SKM-1 treated with dmso at 0.1 percent for 144 hours (cell line): ENCODE measurements around the gene COPRS.
"Not testable (repeated sequence)": the region's sequence is repeated elsewhere in the genome, so short reads cannot be mapped to it uniquely, and the experiment has no call there.

ENCODE experiments used
- DNase-seq: peaks from one replicate; lab custom pipeline; 2025; ENCODE audit not compliant: unreplicated experiment; lab: John Stamatoyannopoulos, UW

COPRS gene

DNA sequence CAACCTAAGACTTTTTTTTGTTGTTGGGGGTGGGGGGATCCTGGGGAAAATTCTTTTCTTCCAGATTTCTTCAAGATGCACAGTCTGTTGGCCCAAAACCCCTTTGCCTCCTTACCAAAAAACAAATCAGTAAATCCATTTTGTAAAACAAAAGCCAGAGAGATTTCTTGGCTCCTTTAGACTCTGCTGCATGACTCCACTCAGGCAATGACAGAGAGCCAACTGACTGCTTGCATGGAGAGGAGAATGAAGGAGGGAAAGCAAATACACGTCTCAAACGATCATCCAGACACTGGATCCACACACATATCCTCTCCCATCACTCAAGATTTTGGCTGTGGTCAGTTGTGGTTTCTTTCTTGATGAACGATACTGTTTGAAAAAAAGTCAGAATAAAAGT lies 13.8 kb downstream of the COPRS start:
- no peak for DNase-seq

DNA sequence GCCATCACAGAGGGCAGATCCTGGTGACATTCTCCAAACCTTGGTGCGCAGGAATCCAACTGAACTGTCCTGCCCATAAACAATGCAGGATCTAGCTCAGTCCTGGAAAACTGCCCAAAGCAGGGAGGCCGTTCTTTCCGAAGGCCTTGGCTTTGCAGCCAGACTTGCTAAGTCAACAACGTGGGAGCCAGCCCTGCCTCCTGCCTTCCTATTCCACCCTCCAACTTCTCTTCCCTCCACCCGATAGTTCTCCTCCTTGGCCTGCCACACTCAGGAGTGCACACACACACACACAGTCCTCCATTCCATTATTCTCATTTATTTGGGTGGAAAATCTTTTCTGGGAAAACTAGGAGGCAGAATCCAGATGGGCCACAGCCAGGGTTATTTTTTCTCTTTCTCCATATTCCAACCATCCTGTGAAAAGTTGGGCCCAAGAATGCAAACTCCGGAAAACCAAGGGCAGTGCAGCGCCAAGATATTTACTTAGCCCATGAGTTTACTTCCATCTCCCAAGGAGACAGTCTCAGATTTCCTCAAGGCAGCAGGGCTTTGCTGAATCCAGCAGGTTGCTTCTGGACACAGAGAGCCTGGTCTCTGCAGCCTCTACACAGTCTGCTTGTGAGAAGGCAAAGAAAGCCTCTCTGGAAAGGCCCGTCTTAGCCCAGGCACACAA lies 15.8 kb downstream of the COPRS start:
- DNase-seq: no peak

DNA sequence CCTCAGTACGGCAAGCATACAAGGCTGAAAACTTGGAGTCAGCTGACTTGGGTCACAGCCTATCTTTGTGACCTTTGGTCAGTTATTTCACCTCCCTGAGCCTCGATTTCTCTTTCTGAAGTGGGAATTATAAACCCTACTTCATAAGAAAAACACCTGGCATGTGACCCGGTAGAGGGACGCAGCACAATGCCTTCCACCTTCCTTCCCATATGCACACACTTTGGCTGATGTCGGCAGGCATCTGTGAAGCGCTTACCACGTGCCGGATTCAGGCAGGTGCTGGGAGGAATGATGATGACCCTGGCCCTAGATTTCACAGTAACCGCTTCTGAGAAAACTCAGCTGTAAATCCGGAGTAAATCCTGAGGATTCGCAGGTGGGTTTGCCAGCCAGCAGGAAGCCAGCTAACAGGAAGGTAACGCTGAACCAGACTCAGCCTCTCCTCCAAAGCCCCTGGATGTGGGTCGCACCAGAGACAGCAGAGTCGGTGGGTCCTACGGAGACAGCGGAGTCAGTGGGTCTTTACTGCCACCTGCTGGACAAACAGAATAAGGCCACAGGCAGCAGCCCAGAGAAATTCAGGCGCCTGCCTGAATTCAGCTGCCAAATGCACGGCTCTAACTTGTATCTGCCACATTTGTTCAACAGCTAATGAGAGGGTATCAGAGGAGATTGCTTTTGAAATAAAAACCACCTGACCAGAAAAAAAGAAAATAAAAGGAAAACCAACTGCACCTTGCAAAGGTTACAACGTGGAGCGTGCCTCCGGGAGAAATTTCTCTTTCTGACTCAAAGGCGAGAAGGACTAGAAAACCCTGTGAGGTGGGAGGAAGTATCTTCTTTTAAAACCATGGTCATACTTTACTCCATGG lies 16.6 kb downstream of the COPRS start:
- DNase-seq: peak; percentile 54

DNA sequence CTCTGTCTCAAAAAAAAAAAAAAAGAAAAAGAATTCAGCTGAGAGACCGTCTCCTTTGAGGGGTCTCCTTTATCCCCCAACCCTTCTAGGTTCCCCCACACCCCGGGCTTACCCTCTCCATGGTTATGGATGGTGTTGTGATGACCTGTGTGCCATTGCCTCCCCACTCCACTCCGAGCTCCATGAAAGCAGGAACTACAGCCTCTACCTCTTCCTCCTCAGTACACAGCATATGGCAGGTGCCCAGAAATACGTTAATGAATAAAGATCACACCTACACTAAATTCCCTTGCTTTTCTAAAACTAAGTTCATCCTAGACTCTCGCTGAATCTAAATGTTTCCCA lies 17.2 kb downstream of the COPRS start:
- DNase-seq: no peak

DNA sequence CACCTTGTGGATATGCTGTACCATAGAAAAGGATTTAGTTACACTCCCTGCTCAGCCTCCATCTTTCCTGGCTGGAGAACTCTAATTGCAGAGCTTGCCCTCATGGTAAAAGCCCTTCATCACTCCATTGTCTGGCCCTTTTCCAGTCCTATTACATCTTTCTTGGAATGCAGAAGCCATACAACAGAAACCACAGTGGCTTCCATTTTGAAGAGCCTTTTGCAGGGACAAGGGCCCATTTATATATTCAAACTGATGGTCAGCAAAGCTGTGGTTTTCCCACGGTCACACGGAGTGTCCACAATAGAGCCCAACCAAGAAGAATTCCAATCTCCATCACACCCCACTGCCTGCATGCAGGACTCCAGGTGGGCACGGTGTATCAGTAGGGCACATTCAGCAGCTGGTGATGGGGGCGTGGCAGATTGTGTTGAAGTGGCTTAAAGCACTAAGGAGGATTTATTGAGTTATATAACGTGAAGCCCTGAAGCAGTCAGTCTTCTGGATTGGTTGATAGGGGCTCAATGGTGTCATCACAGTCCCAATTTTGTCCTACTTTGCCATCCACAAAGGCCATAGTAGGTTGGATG lies 20.3 kb downstream of the COPRS start:
- DNase-seq: no peak

DNA sequence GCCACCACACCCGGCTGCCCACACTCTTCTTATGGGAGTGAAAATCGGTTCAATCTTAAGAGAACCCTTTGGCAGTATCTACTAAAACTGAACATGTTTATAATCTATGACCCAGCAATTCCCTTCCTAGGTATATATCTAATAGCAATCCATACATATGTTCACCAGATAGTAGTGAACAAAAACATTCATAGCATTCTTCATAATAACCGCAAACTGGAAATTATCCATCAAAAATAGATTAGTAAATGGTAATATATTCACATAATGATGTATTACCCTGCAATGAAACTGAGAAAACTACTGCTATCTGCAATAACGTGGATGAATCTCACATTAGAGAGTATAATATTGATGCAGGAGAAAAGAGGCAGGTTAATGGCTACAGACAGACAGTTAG lies 23.1 kb downstream of the COPRS start:
- DNase-seq: no peak

DNA sequence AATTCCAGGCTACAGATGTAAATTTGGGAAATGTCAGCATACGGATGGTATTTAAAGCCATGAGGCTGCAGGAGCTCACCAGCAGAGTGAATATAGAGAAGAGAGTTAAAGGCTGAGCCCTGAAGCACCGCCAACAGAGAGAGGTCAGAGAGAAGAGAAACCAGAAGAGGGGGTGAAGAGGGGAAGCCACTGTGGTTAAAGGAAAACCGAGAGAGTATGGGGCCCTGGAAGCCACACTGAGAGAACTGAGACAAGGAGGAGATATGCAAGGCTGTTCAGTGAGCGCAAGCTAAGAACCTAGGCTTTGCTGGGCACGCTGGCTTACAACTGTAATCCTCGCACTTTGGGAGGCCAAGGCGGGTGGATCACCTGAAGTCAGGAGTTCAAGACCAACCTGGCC lies 24.6 kb downstream of the COPRS start:
- peak; percentile 70 for DNase-seq

DNA sequence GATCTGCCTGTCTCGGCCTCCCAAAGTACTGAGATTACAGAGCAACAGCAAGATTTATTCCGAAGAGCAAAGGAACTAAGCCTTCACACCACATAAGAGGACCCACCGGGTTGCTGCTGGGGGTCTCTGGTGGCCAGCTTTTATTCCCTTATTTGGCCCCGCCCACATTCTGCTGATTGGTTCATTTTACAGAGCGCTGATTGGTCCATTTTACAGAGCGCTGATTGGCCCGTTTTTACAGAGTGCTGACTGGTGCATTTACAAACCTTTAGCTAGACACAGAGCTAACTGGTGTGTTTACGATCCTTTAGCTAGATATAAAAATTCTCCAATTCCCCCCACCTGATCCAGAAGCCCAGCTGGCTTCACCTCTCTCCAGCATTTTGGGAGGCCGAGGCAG lies 26.3 kb downstream of the COPRS start:
- no peak for DNase-seq

DNA sequence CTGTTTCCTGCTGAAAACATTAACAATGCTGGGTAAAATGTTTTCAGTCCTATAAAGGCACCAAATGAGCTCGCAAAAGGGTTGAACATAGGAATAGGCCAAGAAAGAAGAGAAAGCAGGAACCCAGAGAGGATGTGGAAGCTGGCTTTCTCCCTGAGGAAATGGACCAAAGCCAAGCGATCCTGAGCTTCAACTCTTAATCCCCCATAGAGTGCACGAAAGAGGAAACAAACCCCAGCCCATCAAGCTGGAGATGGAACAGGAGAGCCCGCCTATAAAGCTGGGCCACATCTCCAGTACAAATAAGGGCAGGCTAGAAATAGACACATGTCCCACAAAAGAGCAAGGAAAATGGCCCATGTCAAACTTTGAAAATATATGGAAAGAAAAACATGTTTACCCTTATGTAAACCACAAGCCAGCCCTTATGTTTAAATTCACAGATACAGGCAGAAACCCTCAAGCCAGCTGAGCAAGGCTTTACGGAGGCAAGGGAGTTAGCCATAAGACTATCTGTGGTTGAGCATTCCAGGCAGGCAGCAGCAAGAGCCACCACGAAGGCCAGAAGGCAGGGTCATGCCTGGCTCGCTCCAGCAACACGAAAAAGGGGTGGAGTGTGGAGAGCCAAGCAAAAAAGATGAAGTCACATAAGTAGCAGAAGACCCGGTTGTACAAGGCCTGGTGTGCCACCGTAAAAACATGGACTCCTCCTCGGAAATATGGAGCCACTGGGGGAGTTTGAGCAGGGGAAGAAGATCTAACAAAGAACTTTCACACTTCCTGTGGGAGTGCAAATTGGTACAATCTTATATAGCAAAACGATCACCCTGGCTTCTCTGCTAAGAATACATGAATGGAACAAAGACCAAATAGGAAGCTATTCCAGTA lies 27.8 kb downstream of the COPRS start:
- no peak for DNase-seq

DNA sequence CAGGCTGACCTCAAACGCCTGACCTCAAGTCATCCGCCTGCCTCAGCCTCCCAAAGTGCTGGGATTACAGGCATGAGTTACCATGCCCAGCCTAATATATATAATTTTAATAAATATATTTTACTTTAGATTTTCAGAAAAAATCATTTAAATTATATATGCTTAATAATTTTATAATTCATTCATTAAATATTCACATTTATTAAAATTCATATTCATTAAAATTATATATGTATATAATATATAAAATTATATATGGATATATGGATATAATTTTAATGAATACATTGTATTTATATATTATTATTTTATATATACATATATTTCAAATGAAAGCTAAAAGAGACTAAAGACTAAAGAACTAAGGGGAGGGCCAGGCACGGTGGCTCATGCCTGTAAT lies 29.4 kb downstream of the COPRS start:
- DNase-seq: no peak

DNA sequence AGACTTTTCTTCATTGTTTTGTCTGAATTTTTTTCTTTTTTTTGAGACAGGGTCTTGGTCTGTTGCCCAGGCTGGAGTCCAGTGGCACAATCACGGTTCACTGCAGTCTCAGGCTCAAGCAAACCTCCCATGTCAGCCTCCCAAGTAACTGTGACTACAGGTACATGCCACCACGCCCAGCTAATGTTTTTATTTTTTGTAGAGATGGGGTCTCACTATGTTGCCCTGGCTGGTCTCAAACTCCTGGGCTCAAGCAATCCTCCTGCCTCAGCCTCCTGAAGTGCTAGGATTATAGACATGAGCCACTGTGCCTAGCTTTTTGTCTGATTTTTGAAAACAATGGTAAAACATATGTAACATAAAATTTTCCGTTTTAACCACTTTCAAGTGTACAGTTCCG lies 30.1 kb downstream of the COPRS start:
- DNase-seq: not testable (repeated sequence)

DNA sequence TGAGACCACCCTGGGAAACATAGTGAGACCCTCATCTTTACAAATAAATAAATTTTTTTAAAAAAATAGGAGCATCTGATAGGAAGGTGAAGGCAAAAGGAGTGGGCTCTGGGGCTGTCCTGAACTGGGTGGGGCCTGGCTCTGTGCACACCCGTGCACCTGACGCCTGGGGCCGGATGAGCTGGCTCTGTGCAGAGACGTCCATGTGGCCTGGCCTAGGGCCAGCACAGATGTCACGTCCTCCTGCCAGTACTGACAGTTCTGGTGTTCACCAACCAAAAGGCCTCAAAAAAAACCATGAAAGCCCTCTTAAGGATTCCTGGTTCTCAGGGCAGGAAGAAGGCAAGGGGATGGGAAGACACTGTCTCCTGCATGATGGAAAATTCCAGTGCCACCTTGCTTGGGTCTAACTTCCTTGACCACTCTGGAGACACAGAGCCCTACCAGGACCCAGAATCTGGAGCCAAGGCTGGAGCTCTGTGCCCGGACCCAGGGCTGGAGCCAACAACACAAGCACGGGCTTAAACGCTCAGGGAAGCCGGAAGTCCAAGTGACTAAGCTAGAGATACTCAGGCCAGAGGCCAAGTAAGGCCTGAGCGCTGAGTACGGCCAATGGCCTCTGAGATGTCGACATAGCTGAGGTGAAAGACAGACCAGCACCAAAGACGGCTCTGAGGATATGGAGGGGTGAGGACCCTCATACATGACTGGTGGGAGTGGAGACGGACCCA lies 32.9 kb downstream of the COPRS start:
- no peak for DNase-seq

DNA sequence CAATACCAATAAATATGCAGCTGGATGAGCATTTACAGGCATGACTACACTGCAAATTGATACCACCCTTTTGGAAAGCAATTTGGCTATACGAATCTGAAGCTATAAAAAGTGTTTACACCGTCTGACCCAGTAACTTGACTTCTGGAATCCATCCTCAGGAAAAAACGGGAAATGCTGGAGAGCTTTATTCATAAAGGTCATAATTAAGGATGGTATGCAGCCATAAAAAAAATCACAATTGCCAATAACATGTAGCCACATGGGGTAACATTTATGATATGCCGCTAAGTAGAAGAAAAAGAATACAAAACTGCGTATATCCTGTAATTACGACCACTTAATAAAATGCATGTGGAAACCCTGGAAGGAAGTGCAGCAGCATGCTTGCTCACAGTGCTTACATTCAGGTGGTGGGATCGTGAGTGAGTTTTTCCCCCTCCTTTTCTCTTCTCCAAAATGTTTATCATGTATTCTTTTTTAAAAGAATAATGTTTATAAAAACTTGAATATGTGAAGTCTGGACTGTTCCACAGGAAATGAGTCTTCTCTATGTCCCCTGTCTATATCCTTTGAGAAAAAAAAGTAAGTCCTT lies 34.2 kb downstream of the COPRS start:
- no peak for DNase-seq

DNA sequence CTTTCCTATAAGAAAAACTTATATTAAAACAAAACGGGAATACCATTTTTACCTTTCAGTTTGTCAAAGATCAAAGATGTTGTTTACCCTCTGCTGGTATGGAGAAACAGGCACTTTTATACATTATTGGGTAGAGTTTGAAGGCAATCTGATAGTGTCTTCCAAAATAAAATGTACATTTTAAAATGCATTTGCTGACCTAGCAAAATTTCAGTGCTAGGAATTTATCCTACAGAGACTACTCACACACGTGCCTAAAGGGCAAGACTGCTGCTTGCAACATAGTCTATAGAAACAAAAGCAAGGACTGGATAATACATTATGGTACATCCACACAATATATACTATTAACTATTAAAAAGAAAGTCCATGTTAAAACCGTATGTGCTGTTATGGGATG lies 36.0 kb downstream of the COPRS start:
- no peak for DNase-seq

DNA sequence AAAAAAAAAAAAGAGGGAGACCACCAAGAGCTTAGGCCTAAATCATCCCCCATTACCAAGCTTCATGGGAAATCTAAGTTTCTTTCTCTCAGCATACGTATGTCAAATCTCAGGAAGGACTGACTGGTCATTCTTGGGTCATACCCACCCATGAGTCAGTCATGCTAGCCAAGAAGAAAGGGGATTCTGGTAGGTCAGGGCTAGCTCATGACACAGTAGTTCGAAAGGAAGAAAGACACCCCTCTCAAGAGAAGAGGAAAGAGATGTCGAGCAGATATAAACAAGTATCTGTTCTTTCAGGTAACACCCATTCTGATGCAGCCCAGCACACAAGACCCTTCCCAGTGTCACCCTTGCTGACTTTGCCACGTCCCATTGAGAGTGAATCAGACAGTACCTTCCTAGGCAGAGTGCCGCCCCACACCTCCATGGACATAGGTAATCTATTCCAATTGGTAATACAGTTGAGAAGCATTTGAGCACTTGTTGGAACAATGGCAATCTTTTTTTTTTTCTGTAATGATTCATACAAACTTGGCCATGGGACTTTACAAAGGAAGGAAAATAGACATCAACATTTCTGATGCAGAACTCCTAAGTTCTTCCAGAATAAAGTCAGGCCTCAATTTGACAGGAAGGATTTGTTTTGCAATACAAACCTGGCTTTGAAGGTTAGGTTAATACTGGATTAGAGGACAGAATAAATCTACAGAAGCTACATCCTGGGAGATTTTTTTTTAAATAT lies 38.2 kb downstream of the COPRS start:
- no peak for DNase-seq

DNA sequence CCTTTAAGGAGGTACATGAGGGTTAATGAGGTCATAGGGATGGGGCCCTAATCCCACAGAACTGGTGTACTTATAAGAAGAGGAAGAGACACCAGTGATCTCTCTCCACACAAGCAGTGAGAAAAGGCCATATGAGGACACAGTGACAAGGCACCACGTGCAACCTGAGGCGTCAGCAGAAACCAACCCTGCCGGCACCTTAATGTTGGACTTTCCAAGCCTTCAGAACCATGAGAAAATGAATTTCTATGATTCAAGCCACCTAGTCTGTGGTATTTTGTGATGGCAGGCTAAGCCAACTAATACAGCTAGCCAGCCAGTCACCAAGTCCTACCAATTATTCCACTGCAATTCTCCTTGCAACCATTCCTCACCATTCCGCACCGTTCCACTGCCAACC lies 39.5 kb downstream of the COPRS start:
- DNase-seq: no peak

DNA sequence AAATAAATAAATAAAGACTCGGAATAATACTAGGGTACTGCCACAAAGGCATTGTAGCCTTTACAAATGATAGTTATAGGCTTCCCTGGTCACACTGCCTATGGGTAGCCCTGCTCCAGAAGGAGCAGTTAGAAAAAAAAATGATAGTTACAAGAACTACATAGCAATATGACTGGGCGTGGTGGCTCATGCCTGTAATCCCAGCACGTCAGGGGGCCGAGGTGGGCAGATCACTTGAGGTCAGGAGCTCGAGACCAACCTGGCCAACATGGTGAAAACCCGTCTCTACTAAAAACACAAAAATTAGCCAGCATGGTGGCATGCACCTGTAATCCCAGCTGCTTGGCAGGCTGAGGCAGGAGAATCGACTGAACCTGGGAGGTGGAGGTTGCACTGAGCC lies 40.2 kb downstream of the COPRS start:
- not testable (repeated sequence) for DNase-seq

DNA sequence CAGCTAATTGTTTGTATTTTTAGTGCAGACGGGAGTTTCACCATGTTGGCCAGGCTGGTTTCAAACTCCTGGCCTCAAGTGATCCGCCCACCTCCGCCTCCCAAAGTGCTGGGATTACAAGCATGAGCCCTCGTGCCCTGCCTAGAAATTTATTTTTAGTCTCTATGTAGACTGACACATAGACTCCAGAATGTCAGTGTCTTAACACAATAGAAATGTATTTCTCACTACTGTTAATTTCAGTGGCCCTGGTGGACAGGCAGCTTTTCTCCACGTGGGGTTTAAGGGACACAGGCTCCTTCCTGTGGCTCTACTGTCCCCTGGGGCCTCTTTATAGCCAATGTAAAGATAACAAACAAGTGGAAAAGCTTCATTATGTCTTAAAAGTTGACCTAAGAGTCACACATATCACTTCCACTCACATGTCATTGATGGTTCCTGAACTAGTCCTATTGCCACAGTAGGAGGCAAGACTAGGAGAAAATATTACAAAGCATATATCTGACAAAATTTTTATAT lies 43.8 kb downstream of the COPRS start:
- no peak for DNase-seq

DNA sequence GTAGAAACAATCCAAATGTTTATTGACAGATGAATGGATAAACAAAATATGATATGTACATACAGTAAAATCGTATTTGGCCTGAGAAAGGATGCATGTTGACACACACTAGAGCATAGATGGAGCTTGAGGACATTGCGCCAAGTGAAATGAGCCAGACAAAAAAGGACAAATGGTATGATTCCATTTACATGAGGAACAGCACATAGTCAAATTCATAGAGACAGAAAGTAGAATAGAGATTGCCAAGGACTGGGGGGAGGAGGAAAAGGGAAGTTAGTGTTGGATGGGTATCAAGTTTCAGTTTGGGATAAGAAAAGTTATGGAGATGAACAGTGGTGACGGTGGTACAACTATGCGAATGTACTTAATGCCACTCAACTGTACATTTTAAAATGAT lies 47.9 kb downstream of the COPRS start:
- DNase-seq: no peak
